Neural progenitor cell (in vitro differentiated cells): ENCODE data around the gene GCNT4.

ENCODE experiments used
- CTCF ChIP-seq: fragments of 200-600 bp; sonication (generic); IDR thresholded peaks from 2 replicates; pipeline ENCODE4 v1.5.1; 2017; ENCODE audit warnings: antibody characterized with exemption, mild to moderate bottlenecking
- EZH2 ChIP-seq: fragments of 200-600 bp; sonication (generic); IDR thresholded peaks from 2 replicates; pipeline ENCODE4 v1.6.1; 2017; ENCODE audit warnings: antibody characterized with exemption, mild to moderate bottlenecking, moderate library complexity

- no peak for TF ChIP-seq CTCF
- TF ChIP-seq EZH2 = no peak
These were observed 42.6 kb downstream of the GCNT4 start for GRCh38 chr5:75009556-75010345.
